ENCODE data around the gene BBX. TPM values are rescaled to one million over a fixed set of nuclear protein-coding genes. Genes with fewer than 3 reads are reported as not detected.

The BBX gene
- total RNA-seq, 1 donor from 2014 or later, result 41.3 TPM

- intact Hi-C loops (cut with micrococcal nuclease), result no loop called here
- Histone ChIP-seq H3K36me3 (peaks cover 21% of the 10 kb centered on the region), H3K27me3 (ENCODE audit: low read depth) (no peaks in the 10 kb centered on the region)
Observed at GRCh38 chr3:107729686-107730085, 206.9 kb downstream of the BBX start.

GRCh38 chr3:107734317-107734716 is 211.6 kb downstream of the BBX start:
- DNase-seq, result no peak
- Histone ChIP-seq H3K27ac (replicated peaks) (no peak overlapping the region), H3K4me1 (peaks cover 9% of the 10 kb centered on the region), H3K4me3 (no peak overlapping the region), H3K9me3 (replicated peaks) (no peaks in the 10 kb centered on the region), H3K27me3 (ENCODE audit: low read depth) (no peaks in the 10 kb centered on the region), H3K36me3 (peaks cover 13% of the 10 kb centered on the region)
- no peak for TF ChIP-seq CTCF (IDR thresholded peaks at IDR 0.05; ENCODE audit: borderline replicate concordance)
- intact Hi-C loops (cut with micrococcal nuclease), result no loop called here

More at GRCh38 chr3:107729686-107730085, 206.9 kb downstream of the BBX start:
- DNase-seq, result no peak
- Histone ChIP-seq H3K4me3 (no peak overlapping the region), H3K9me3 (replicated peaks) (no peaks in the 10 kb centered on the region), H3K4me1 (peaks cover 9% of the 10 kb centered on the region), H3K27ac (replicated peaks) (no peak overlapping the region)
- no peak for TF ChIP-seq CTCF (IDR thresholded peaks at IDR 0.05; ENCODE audit: borderline replicate concordance)

- Histone ChIP-seq H3K27me3 (ENCODE audit: low read depth) (no peaks in the 10 kb centered on the region), H3K4me3 (no peak overlapping the region), H3K27ac (replicated peaks) (no peak overlapping the region), H3K9me3 (replicated peaks) (no peaks in the 10 kb centered on the region), H3K4me1 (peaks cover 7% of the 10 kb centered on the region), H3K36me3 (no peaks in the 10 kb centered on the region)
- TF ChIP-seq CTCF (IDR thresholded peaks at IDR 0.05; ENCODE audit: borderline replicate concordance), result no peak
- DNase-seq, result no peak
- intact Hi-C loops (cut with micrococcal nuclease), result no loop called here
Observed at GRCh38 chr3:107737914-107738313, 215.2 kb downstream of the BBX start.

- no peak for DNase-seq
- no peaks in the 10 kb centered on the region for H3K27me3 ChIP-seq (ENCODE audit: low read depth)
- no peaks in the 10 kb centered on the region for H3K9me3 ChIP-seq (replicated peaks)
- peaks cover 7% of the 10 kb centered on the region for H3K4me1 ChIP-seq
- intact Hi-C loops (cut with micrococcal nuclease), result no loop called here
- TF ChIP-seq CTCF (IDR thresholded peaks at IDR 0.05; ENCODE audit: borderline replicate concordance), result no peak
- H3K4me3 ChIP-seq, result no peak overlapping the region
- no peaks in the 10 kb centered on the region for H3K36me3 ChIP-seq
- no peak overlapping the region for H3K27ac ChIP-seq (replicated peaks)
Observed at GRCh38 chr3:107738486-107739183, 215.9 kb downstream of the BBX start.

GRCh38 chr3:107739227-107739626 is 216.5 kb downstream of the BBX start:
- H3K4me3 ChIP-seq, result no peak overlapping the region
- TF ChIP-seq CTCF (IDR thresholded peaks at IDR 0.05; ENCODE audit: borderline replicate concordance), result no peak
- intact Hi-C loops (cut with micrococcal nuclease), result no loop called here
- H3K36me3 ChIP-seq, result no peaks in the 10 kb centered on the region
- no peaks in the 10 kb centered on the region for H3K9me3 ChIP-seq (replicated peaks)
- H3K4me1 ChIP-seq, result peaks cover 7% of the 10 kb centered on the region
- no peak for DNase-seq
- H3K27ac ChIP-seq (replicated peaks), result no peak overlapping the region
- H3K27me3 ChIP-seq (ENCODE audit: low read depth), result no peaks in the 10 kb centered on the region

Data from left ventricle myocardium inferior (tissue), 1 donor.